H9 (cell line): ENCODE data around the gene ZMIZ2. TPM values are rescaled to one million over a fixed set of nuclear protein-coding genes. Genes with fewer than 3 reads are reported as not detected.

ENCODE experiments used
- DNase-seq: peaks from one replicate; pipeline ENCODE4 v3.0.0-alpha.2; 2017
- H2AFZ ChIP-seq: one replicate; pipeline ENCODE4 v1.6.1; 2013; ENCODE audit warnings: mild to moderate bottlenecking, low read length, control low read depth, moderate library complexity
- H2AK5ac ChIP-seq: 2 replicates; pipeline ENCODE4 v1.6.1; 2013; ENCODE audit warnings: low read length, control low read depth, mixed read lengths; ENCODE audit not compliant: insufficient read length
- H2BK120ac ChIP-seq: one replicate; pipeline ENCODE4 v1.6.1; 2013; ENCODE audit warnings: low read depth, mild to moderate bottlenecking, low read length, control low read depth, inconsistent platforms; ENCODE audit not compliant: poor library complexity, severe bottlenecking
- H2BK12ac ChIP-seq: 2 replicates; pipeline ENCODE4 v1.6.1; 2013; ENCODE audit warnings: low read length, control low read depth, mixed read lengths, low read depth; ENCODE audit not compliant: insufficient read length
- H2BK15ac ChIP-seq: 2 replicates; pipeline ENCODE4 v1.6.1; 2013; ENCODE audit warnings: low read depth, low read length, control low read depth
- H2BK20ac ChIP-seq: one replicate; pipeline ENCODE4 v1.6.1; 2013; ENCODE audit warnings: low read depth, mild to moderate bottlenecking, low read length, control low read depth, inconsistent platforms; ENCODE audit not compliant: poor library complexity, severe bottlenecking
- H2BK5ac ChIP-seq: 2 replicates; pipeline ENCODE4 v1.6.1; 2013; ENCODE audit warnings: low read length, control low read depth, mixed read lengths; ENCODE audit not compliant: insufficient read length
- H3K14ac ChIP-seq: 2 replicates; pipeline ENCODE4 v1.6.1; 2013; ENCODE audit warnings: low read length, control low read depth; ENCODE audit not compliant: insufficient read depth
- H3K18ac ChIP-seq: 2 replicates; pipeline ENCODE4 v1.6.1; 2013; ENCODE audit warnings: low read depth, mild to moderate bottlenecking, mixed read lengths, low read length, control low read depth; ENCODE audit not compliant: insufficient read length
- H3K23ac ChIP-seq: 2 replicates; pipeline ENCODE4 v1.6.1; 2013; ENCODE audit warnings: low read length, control low read depth, mixed read lengths, low read depth; ENCODE audit not compliant: insufficient read length
- H3K23me2 ChIP-seq: 2 replicates; pipeline ENCODE4 v1.6.1; 2013; ENCODE audit warnings: low read depth, mild to moderate bottlenecking, mixed read lengths, low read length, control low read depth; ENCODE audit not compliant: insufficient read length, poor library complexity, severe bottlenecking
- H3K27ac ChIP-seq: 2 replicates; pipeline ENCODE4 v1.5.1; 2013; ENCODE audit warnings: low read length, control low read depth, mixed read lengths, low read depth; ENCODE audit not compliant: insufficient read length
- H3K27me3 ChIP-seq: 2 replicates; pipeline ENCODE4 v1.6.1; 2013; ENCODE audit warnings: low read length, control low read depth, inconsistent platforms; ENCODE audit not compliant: insufficient read depth
- H3K4ac ChIP-seq: 2 replicates; pipeline ENCODE4 v1.6.1; 2013; ENCODE audit warnings: low read depth, mild to moderate bottlenecking, control low read depth, inconsistent platforms, low read length, moderate library complexity
- H3K4me1 ChIP-seq: 2 replicates; pipeline ENCODE4 v1.6.1; 2013; ENCODE audit warnings: low read length, control low read depth, inconsistent platforms; ENCODE audit not compliant: insufficient read depth
- H3K4me2 ChIP-seq: 2 replicates; pipeline ENCODE4 v1.6.1; 2013; ENCODE audit warnings: low read length, control low read depth, mixed read lengths; ENCODE audit not compliant: insufficient read length, insufficient read depth
- H3K56ac ChIP-seq: 2 replicates; pipeline ENCODE4 v1.6.1; 2013; ENCODE audit warnings: low read depth, mild to moderate bottlenecking, mixed read lengths, low read length, control low read depth; ENCODE audit not compliant: insufficient read length
- H3K79me1 ChIP-seq: 2 replicates; pipeline ENCODE4 v1.6.1; 2013; ENCODE audit warnings: low read depth, mild to moderate bottlenecking, moderate library complexity, low read length, control low read depth, inconsistent platforms; ENCODE audit not compliant: insufficient read depth, poor library complexity, severe bottlenecking
- H3K79me2 ChIP-seq: 2 replicates; pipeline ENCODE4 v1.6.1; 2013; ENCODE audit warnings: low read length, control low read depth, inconsistent platforms; ENCODE audit not compliant: insufficient read depth
- H3K9ac ChIP-seq: 2 replicates; pipeline ENCODE4 v1.6.1; 2013; ENCODE audit warnings: low read length, control low read depth, mixed read lengths; ENCODE audit not compliant: insufficient read length; ENCODE audit errors: extremely low read depth
- H3K9me3 ChIP-seq: one replicate; pipeline ENCODE4 v1.6.1; 2013; ENCODE audit warnings: low read depth, low read length, inconsistent platforms; ENCODE audit not compliant: control insufficient read depth
- H3T11ph ChIP-seq: one replicate; pipeline ENCODE4 v1.6.1; 2013; ENCODE audit warnings: mild to moderate bottlenecking, low read length, control low read depth, inconsistent platforms
- H4K20me1 ChIP-seq: one replicate; pipeline ENCODE4 v1.6.1; 2013; ENCODE audit not compliant: control insufficient read depth, insufficient read length, insufficient read depth
- H4K5ac ChIP-seq: 2 replicates; pipeline ENCODE4 v1.6.1; 2013; ENCODE audit warnings: low read depth, mild to moderate bottlenecking, mixed read lengths, low read length, control low read depth; ENCODE audit not compliant: insufficient read length
- H4K8ac ChIP-seq: replicated peaks from 2 replicates; pipeline ENCODE4 v1.6.1; 2013; ENCODE audit warnings: low read length, control low read depth, mixed read lengths, low read depth; ENCODE audit not compliant: insufficient read length
- H4K91ac ChIP-seq: 2 replicates; pipeline ENCODE4 v1.6.1; 2013; ENCODE audit warnings: low read depth, mild to moderate bottlenecking, moderate library complexity, mixed read lengths, low read length, control low read depth; ENCODE audit not compliant: insufficient read length
- H3K27ac Mint-ChIP-seq, 3 experiments: 2 replicates in 2 of 3; 3 replicates in 1 of 3; pipeline ENCODE4 v1.8.0; 2020 to 2021; ENCODE audit warnings: mixed read lengths in 3 of 3, mild to moderate bottlenecking in 1 of 3, moderate library complexity in 1 of 3
- H3K27me3 Mint-ChIP-seq: 2 replicates; pipeline ENCODE4 v1.8.0; 2021; ENCODE audit warnings: low read depth, mild to moderate bottlenecking, moderate library complexity, mixed read lengths
- H3K36me3 Mint-ChIP-seq, 3 experiments: 2 replicates in 2 of 3; 3 replicates in 1 of 3; pipeline ENCODE4 v1.8.0; 2020 to 2021; ENCODE audit warnings: low read depth in 3 of 3, mixed read lengths in 3 of 3; ENCODE audit not compliant: insufficient read depth in 1 of 3
- H3K4me1 Mint-ChIP-seq, 2 experiments: 2 replicates each; pipeline ENCODE4 v1.8.0; 2020; ENCODE audit warnings: mixed read lengths in 2 of 2
- H3K4me3 Mint-ChIP-seq, 2 experiments: 2 replicates in 1 of 2; 3 replicates in 1 of 2; pipeline ENCODE4 v1.8.0; 2020 to 2021; ENCODE audit warnings: mild to moderate bottlenecking in 2 of 2, mixed read lengths in 2 of 2, moderate library complexity in 1 of 2
- H3K9me3 Mint-ChIP-seq, 2 experiments: 2 replicates in 1 of 2; 3 replicates in 1 of 2; pipeline ENCODE4 v1.8.0; 2020; ENCODE audit warnings: mild to moderate bottlenecking in 2 of 2, mixed read lengths in 2 of 2, moderate library complexity in 1 of 2
- CTCF ChIP-seq: fragments of 200-600 bp; sonication (generic); conservative IDR thresholded peaks from 3 replicates; pipeline ENCODE4 v1.8.0; 2021; ENCODE audit warnings: antibody characterized with exemption, mild to moderate bottlenecking
- WGBS: extraction: QIAGEN DNeasy Blood & Tissue Kit; methylation state at CpG from one replicate; pipeline ENCODE4 v1.1.7; 2013; ENCODE audit warnings: missing lambda C conversion rate, low lambda C conversion rate, mixed read lengths; ENCODE audit not compliant: insufficient read length; ENCODE audit errors: extremely low coverage; 5-methylcytosine and 5-hydroxymethylcytosine counted together
- total RNA-seq: library from RNA; stranded (reverse); gene quantifications from 2 replicates; pipeline ENCODE4 v1.2.1, GENCODE V29; 2021

The ZMIZ2 gene
- total RNA-seq, 1 experiment from 2014 or later, result 72.9 TPM

GRCh38 chr7:44805950-44806349 is 57.3 kb downstream of the ZMIZ2 start:
- no peak for DNase-seq
- no peak overlapping the region for H3K9ac ChIP-seq
- no peaks in the 10 kb centered on the region for H3K79me1 ChIP-seq
- no peaks in the 10 kb centered on the region for H3K4me1 Mint-ChIP-seq
- no peak overlapping the region; a peak in 2 of 7 replicates for H3K27ac Mint-ChIP-seq
- H3K23ac ChIP-seq, result no peak overlapping the region
- no peak overlapping the region for H3K18ac ChIP-seq
- no peak for TF ChIP-seq CTCF
- WGBS, result no CpG with 5 or more reads among the region's 5 CpGs
- no peak overlapping the region for H3K4ac ChIP-seq
- H3K14ac ChIP-seq, result no peak overlapping the region
- no peak overlapping the region for H3K27ac ChIP-seq
- H4K8ac ChIP-seq, result no peak overlapping the region
- H2AK5ac ChIP-seq, result no peak overlapping the region
- H3K4me3 Mint-ChIP-seq, result no peak overlapping the region
- no peaks in the 10 kb centered on the region for H3K23me2 ChIP-seq
- H2BK120ac ChIP-seq, result no peak overlapping the region
- H4K20me1 ChIP-seq, result no peaks in the 10 kb centered on the region
- no peaks in the 10 kb centered on the region for H3K4me1 ChIP-seq
- no peak overlapping the region for H3K56ac ChIP-seq
- H3K27me3 ChIP-seq, result no peaks in the 10 kb centered on the region
- no peak overlapping the region for H2BK5ac ChIP-seq
- no peak overlapping the region for H2BK20ac ChIP-seq
- no peak overlapping the region for H4K5ac ChIP-seq
- H2BK15ac ChIP-seq, result no peak overlapping the region
- H3K9me3 ChIP-seq, result no peaks in the 10 kb centered on the region
- H2AFZ ChIP-seq, result no peak overlapping the region
- no peak overlapping the region for H4K91ac ChIP-seq
- no peaks in the 10 kb centered on the region for H3K79me2 ChIP-seq
- H3K36me3 Mint-ChIP-seq, result peaks cover 17 to 34% (median 23%) of the 10 kb centered on the region in 3 experiments; a peak in 6 of 7 replicates
- no peaks in the 10 kb centered on the region; the same call in 1 of the 2 replicates for H3K27me3 Mint-ChIP-seq
- H3T11ph ChIP-seq, result no peak overlapping the region
- no peaks in the 10 kb centered on the region for H3K9me3 Mint-ChIP-seq
- no peak overlapping the region for H2BK12ac ChIP-seq
- no peak overlapping the region for H3K4me2 ChIP-seq
